MM.1S (cell line): Measurements from ENCODE around the gene CSH2.

Experiments used
- CTCF ChIP-seq: fragments of 300-600 bp; sonication (generic); IDR thresholded peaks from 2 replicates; pipeline ENCODE4 v1.5.1; 2016; ENCODE audit warnings: antibody characterized with exemption, low read length, mixed read lengths
- EZH2 ChIP-seq: fragments of 300-600 bp; sonication (generic); optimal IDR thresholded peaks from 2 replicates; pipeline ENCODE3; 2017; ENCODE audit warnings: low read depth, mild to moderate bottlenecking, antibody characterized with exemption, low read length, mixed read lengths

GRCh38 chr17:63842540-63843386 lies 30.7 kb downstream of the CSH2 start, which contains the start of gene SMARCD2:
- TF ChIP-seq CTCF (no peak), EZH2 (no peak)
